K562 treated with DMSO at 1 percent for 12 hours (cell line): ENCODE results near the gene PAIP1. TPM values are rescaled to one million over a fixed set of nuclear protein-coding genes. Genes with fewer than 3 reads are reported as not detected.

Experiments
- total RNA-seq: library from RNA; unstranded; fragments of 300-600 nt; gene quantifications from 2 replicates; pipeline ENCODE4 v1.2.3, GENCODE V29; 2022; ENCODE audit not compliant: insufficient read depth

PAIP1 gene, protein sequence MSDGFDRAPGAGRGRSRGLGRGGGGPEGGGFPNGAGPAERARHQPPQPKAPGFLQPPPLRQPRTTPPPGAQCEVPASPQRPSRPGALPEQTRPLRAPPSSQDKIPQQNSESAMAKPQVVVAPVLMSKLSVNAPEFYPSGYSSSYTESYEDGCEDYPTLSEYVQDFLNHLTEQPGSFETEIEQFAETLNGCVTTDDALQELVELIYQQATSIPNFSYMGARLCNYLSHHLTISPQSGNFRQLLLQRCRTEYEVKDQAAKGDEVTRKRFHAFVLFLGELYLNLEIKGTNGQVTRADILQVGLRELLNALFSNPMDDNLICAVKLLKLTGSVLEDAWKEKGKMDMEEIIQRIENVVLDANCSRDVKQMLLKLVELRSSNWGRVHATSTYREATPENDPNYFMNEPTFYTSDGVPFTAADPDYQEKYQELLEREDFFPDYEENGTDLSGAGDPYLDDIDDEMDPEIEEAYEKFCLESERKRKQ
- total RNA-seq, result 51.3 and 91.6 TPM in 2 replicates

GRCh38 chr5:43556857-43557542 lies at the start of gene PAIP1:
Gene PAIP1 (minus strand): TSS chr5:43557077. CDS start chr5:43556846, 231 bp downstream.

DNA sequence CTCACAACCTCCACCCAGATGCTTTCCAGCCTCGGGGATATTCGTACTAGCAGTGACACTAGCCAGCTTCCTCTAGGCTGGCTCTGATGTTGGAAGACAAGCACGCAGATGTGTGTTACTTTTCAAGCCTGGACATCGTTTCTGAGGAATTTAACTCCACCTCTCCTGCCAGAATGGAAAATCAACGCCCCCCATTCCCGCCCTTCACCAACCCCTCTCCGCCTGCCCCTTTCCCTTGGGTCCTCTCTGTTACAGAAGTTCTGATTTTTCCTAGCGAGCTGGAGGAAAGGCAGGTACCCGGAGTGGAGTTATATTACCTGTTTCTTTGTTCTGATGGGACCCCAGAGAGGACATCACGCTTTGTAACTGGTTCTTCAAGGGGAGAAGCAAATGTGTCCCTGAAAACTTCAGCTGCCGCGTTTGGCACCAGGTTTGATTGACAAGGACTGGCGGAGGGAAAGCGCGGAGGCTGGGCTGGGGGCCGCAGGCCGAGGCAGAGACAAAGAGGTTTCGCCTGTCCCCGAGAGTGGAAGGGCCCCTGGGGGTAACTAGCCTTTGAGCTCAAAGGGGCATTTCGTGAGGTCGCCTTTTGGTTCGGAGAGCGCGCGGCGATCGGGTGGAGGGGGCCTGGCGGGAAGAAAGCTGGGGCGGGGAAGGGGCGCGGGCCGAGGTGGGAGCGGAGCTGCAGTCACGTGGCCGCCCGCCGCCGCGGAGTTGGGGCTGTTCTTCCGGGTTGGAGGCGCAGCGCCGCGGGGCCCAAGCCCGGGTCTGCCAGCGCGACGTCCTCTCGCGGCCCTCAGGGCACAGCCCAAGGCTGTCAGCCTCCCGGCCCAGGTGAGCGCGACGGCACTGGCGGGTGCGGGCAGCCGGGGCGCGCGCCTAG lies 45.8 kb upstream of the PAIP1 start, which contains the start of gene NNT:
NNT (plus strand) TSS at position 720 of the 883 bp plus-strand sequence. CDS start 6,016 bp downstream, outside the sequence.

DNA sequence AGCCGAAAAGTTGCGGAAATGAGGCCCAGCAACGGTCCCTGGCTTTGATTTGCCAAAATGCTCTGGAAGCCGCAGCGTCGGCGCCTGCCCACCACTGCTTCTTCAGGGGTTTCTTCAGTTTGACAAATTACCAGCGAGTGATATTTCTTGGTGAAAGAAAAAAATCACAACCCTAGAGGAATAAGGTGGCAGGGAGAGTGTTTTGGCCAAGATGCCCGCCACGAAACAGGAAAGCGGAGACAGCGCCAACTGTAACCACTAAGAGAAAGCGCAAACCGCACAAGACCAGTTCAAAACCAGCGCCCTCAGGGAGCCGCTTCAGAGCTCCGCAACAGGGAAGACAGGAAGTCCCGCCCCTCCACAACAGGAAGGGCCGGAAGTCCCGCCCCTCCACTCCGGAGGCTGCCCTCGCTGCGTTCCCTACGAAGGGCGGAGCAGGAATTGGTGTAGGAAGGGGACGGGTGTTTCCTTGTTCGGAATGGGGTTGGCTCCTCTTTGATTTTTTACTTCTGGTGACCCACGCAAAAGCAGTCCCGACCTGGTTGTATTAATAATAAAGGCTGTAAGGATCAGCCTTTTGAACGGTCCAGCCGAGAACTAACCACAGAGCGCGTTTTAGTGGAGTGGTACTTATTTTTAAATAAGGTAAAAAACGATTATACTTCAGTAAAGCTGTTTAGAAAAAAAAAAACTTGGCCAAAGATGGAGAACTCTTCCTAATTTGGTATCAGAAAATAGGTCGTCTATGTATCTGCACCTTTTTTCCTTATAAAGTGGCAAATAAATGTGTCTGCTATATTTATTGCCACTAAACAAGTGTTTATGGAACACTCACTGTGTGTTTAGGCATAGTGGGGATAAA lies 41.8 kb downstream of the PAIP1 start, which contains the start of gene C5orf34:
C5orf34 (minus strand) TSS at position 333 of the 862 bp plus-strand sequence. CDS start 5,809 bp downstream, outside the sequence.

GRCh38 chr5:43483298-43484105 lies 73.4 kb downstream of the PAIP1 start, which contains the start of gene TMEM267:
Gene TMEM267 (minus strand): TSS chr5:43483865. CDS start chr5:43453969, 29,896 bp downstream.

Other genes with a start within 250 kb of the PAIP1 start
- gene HMGCS1, start 243.7 kb downstream of the PAIP1 start, total RNA-seq, result 9.1 and 27.1 TPM in 2 replicates
- not detected in 2 replicates for gene CCL28, start 144.7 kb downstream of the PAIP1 start, total RNA-seq
- 4.8 and 10.0 TPM in 2 replicates for gene TMEM267, start 73.2 kb downstream of the PAIP1 start, total RNA-seq
- gene C5orf34, start 41.9 kb downstream of the PAIP1 start, total RNA-seq, result 2.8 and 11.4 TPM in 2 replicates
- gene NNT, start 46.1 kb upstream of the PAIP1 start, total RNA-seq, result 9.4 and 40.6 TPM in 2 replicates